Measurements from ENCODE around the gene CACYBP. TPM values are rescaled to one million over a fixed set of nuclear protein-coding genes. Genes with fewer than 3 reads are reported as not detected.

Gene CACYBP
- 100 to 1,000 TPM in 1 of 2 donors, 10 to 100 TPM in 1; 68.5 to 775 TPM for total RNA-seq

GRCh38 chr1:174999936-175000696, at the start of gene CACYBP:
CACYBP (plus strand) TSS chr1:174999947; CDS start chr1:175000181, 234 bp downstream.

GRCh38 chr1:175023043-175023921, 23.5 kb downstream of the CACYBP start, which contains the start of gene MRPS14:
MRPS14 (minus strand) TSS chr1:175023425; CDS start chr1:175023408, 17 bp downstream.

Small RNA genes lying within 50 kb of the gene (small RNA-seq; reads per million reads assigned to genes)
- gene RF00019 (0 reads per million in 2 donors), gene RNU6-307P (0 reads per million in 2 donors)

Other genes with a start within 250 kb of the CACYBP start
- gene MRPS14, start 23.5 kb downstream of the CACYBP start, total RNA-seq: 10 to 100 TPM; 19.3 to 20.3 TPM
- gene TNN, start 67.9 kb downstream of the CACYBP start, total RNA-seq: not detected
- under 1 TPM; 0.33 to 0.34 TPM for gene KIAA0040, start 192.8 kb downstream of the CACYBP start, total RNA-seq

Data from melanocyte of skin (primary cell).